ENCODE results near the gene SPRN. TPM values are rescaled to one million over a fixed set of nuclear protein-coding genes. Genes with fewer than 3 reads are reported as not detected.
A peak's percentile ranks its signal among the peaks of the same experiment; 100 is the strongest.
"Not testable (repeated sequence)": the region's sequence is repeated elsewhere in the genome, so short reads cannot be mapped to it uniquely, and the experiment has no call there.

SPRN gene
- total RNA-seq, 2 experiments from 2014 or later = not detected

- intact Hi-C loops (cut with DNase I, micrococcal nuclease) = no loop called here
- peaks cover 36% of the 10 kb centered on the region for H3K4me1 Mint-ChIP-seq
- ATAC-seq (no peak), DNase-seq (peak; percentile 4)
- peaks cover 2% of the 10 kb centered on the region for H3K36me3 Mint-ChIP-seq (ENCODE audit: low read depth)
- ChIA-PET POLR2A (interaction anchor here (0.6 kb wide), 1 partner anchor 129 kb away, joined by 3 read pairs; no protein-coding TSS in a partner anchor), CTCF (interaction anchor here (1.3 kb wide), 1 partner anchor 19 kb away, joined by 3 read pairs; no protein-coding TSS in a partner anchor)
- H3K4me3 Mint-ChIP-seq = peak overlapping the region; percentile 72
- H3K9me3 Mint-ChIP-seq (ENCODE audit: low read depth) = no peaks in the 10 kb centered on the region
- H3K27me3 Mint-ChIP-seq = no peaks in the 10 kb centered on the region
- peak overlapping the region; percentile 91 for H3K27ac Mint-ChIP-seq
These were observed 36.0 kb downstream of the SPRN start for GRCh38 chr10:133388236-133388972.

DNA sequence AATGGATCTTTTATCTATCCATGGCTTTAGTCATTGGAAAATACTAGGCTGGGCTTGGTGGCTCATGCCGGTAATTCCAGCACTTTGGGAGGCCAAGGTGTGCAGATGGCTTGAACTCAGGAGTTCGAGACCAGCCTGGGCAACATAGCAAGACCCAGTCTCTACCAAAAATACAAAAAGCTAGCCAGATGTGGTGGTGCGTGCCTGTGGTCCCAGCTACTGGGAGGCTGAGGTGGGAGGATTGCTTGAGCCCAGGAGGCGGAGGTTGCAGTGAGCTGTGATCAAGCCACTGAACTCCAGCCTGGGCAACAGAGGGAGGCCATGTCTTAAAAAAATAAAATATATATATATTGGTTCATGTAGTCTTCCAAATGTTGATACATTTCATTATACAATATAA lies 37.5 kb downstream of the SPRN start:
- H3K36me3 Mint-ChIP-seq (ENCODE audit: low read depth); intact Hi-C loops (cut with DNase I, micrococcal nuclease); H3K4me3 Mint-ChIP-seq; H3K9me3 Mint-ChIP-seq (ENCODE audit: low read depth); H3K27me3 Mint-ChIP-seq; ATAC-seq; POLR2A ChIA-PET; H3K27ac Mint-ChIP-seq: not testable (repeated sequence)
- peaks cover 33% of the 10 kb centered on the region for H3K4me1 Mint-ChIP-seq
- peak; percentile 0 for DNase-seq
- CTCF ChIA-PET = interaction anchor here (1.3 to 1.5 kb wide), 3 partner anchors 9 to 57 kb away, joined by 3 to 5 read pairs (median 4); no protein-coding TSS in a partner anchor

DNA sequence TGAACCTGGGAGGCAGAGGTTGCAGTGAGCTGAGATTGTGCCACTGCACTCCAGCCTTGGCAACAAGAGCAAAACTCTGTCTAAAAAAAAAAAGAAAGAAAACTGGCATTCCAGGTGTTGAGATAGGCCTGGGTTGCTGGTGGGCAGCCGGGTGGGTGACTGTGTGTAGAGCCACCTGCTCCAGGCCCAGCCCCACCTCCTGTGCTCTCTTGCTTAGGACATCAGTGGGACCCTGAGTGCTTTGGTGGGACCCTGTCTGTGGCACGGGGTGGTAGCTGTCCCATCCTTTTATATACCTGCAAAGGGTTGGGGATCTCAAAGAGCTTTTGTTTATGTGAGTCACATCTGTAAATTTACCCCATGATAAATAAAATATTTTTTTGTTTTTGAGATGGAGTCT lies 39.2 kb downstream of the SPRN start:
- no peak for ATAC-seq
- Mint-ChIP-seq H3K4me3 (no peak overlapping the region), H3K36me3 (ENCODE audit: low read depth) (peaks cover 2% of the 10 kb centered on the region), H3K9me3 (ENCODE audit: low read depth) (no peaks in the 10 kb centered on the region), H3K27ac (no peak overlapping the region), H3K27me3 (no peaks in the 10 kb centered on the region), H3K4me1 (peaks cover 16% of the 10 kb centered on the region)
- POLR2A ChIA-PET = no interaction called here
- CTCF ChIA-PET = interaction anchor here (0.9 kb wide), 1 partner anchor 56 kb away, joined by 3 read pairs; no protein-coding TSS in a partner anchor
- intact Hi-C loops (cut with DNase I, micrococcal nuclease) = no loop called here
- DNase-seq = peak; percentile 3

DNA sequence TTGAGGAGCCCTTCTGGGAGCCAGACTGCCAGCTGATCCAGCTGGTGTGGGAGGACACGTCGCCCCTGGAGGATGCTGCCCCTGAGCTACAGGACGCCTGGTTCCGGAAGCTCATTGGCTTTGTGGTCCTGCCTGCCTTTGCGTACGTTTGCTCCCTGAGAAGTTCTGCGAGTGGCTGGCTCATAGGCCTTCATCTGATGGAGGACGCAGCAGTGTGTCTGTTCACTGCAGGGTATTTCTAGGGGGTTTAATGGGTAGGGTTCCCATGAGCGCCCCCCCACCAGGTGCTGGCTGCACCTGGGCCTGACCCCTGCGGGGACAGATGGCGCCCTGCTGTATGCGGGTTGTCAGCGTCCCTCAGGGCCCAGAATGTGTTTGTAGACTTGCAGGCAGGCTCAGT lies 40.4 kb downstream of the SPRN start:
- intact Hi-C loops (cut with DNase I, micrococcal nuclease) = no loop called here
- peaks cover 11% of the 10 kb centered on the region for H3K4me1 Mint-ChIP-seq
- DNase-seq = no peak
- H3K27ac Mint-ChIP-seq = no peak overlapping the region
- peaks cover 2% of the 10 kb centered on the region for H3K36me3 Mint-ChIP-seq (ENCODE audit: low read depth)
- ATAC-seq = no peak
- CTCF ChIA-PET = no interaction called here
- no peak overlapping the region for H3K4me3 Mint-ChIP-seq
- H3K9me3 Mint-ChIP-seq (ENCODE audit: low read depth) = no peaks in the 10 kb centered on the region
- POLR2A ChIA-PET = no interaction called here
- no peaks in the 10 kb centered on the region for H3K27me3 Mint-ChIP-seq

- Mint-ChIP-seq H3K36me3 (ENCODE audit: low read depth) (peaks cover 2% of the 10 kb centered on the region), H3K4me3 (no peak overlapping the region), H3K4me1 (peaks cover 6% of the 10 kb centered on the region), H3K27me3 (no peaks in the 10 kb centered on the region), H3K27ac (no peak overlapping the region), H3K9me3 (ENCODE audit: low read depth) (no peaks in the 10 kb centered on the region)
- intact Hi-C loops (cut with DNase I, micrococcal nuclease) = no loop called here
- ATAC-seq (no peak), DNase-seq (no peak)
- ChIA-PET CTCF (no interaction called here), POLR2A (no interaction called here)
These were observed 40.9 kb downstream of the SPRN start for GRCh38 chr10:133383551-133383950.

DNA sequence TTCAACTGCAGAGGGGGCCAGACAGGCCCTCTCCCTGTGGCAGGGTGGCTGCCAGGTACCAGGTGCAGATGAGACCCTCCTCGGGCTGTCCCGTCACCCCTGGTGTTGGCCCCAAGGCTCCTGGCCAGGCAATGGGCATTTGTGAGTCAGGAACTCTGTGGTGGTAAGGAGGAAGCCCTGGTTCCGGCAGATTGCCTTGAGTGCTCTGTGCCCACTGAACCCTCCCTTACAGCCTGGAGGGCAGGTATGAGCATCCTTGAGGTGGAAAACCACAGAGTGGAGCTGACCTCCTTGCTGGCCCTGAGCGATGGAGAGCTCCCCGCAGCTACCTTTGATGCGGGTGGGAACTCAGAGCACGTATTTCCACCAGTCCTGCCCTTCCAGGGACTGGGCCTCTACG lies 43.4 kb downstream of the SPRN start:
- no peak overlapping the region for H3K27ac Mint-ChIP-seq
- H3K4me1 Mint-ChIP-seq = no peaks in the 10 kb centered on the region
- intact Hi-C loops (cut with DNase I, micrococcal nuclease) = no loop called here
- DNase-seq = no peak
- ATAC-seq = no peak
- peak overlapping the region; percentile 33 for H3K4me3 Mint-ChIP-seq
- ChIA-PET CTCF (interaction anchor here (0.6 kb wide), 1 partner anchor 26 kb away, joined by 3 read pairs; no protein-coding TSS in a partner anchor), POLR2A (no interaction called here)
- no peaks in the 10 kb centered on the region for H3K27me3 Mint-ChIP-seq
- no peaks in the 10 kb centered on the region for H3K36me3 Mint-ChIP-seq (ENCODE audit: low read depth)
- H3K9me3 Mint-ChIP-seq (ENCODE audit: low read depth) = no peaks in the 10 kb centered on the region

GRCh38 chr10:133379801-133380666 lies 44.4 kb downstream of the SPRN start:
- H3K4me1 Mint-ChIP-seq = no peaks in the 10 kb centered on the region
- intact Hi-C loops (cut with DNase I, micrococcal nuclease) = loop anchor here (1.0 to 10.0 kb wide), 9 partner anchors 10 to 1045 kb away; partner anchors contain the start of genes INPP5A (in 2 of the 2), FUOM (in 1 of the 2), LRRC27 (in 1 of the 2) and MTG1 (in 1 of the 2)
- CTCF ChIA-PET = no interaction called here
- no peak overlapping the region for H3K27ac Mint-ChIP-seq
- POLR2A ChIA-PET = interaction anchor here (1.3 kb wide), 1 partner anchor 10 kb away, joined by 3 read pairs; no protein-coding TSS in a partner anchor
- no peak for ATAC-seq
- DNase-seq = no peak
- peak overlapping the region; percentile 44 for H3K4me3 Mint-ChIP-seq
- no peaks in the 10 kb centered on the region for H3K27me3 Mint-ChIP-seq
- H3K36me3 Mint-ChIP-seq (ENCODE audit: low read depth) = no peaks in the 10 kb centered on the region
- H3K9me3 Mint-ChIP-seq (ENCODE audit: low read depth) = no peaks in the 10 kb centered on the region

GRCh38 chr10:133379152-133379800 lies 45.1 kb downstream of the SPRN start, which contains the start of gene PAOX:
Gene PAOX, plus strand, starts transcription at chr10:133379262. Its CDS starts 55 bp downstream, at chr10:133379317.
- H3K27ac Mint-ChIP-seq = peak within 1 kb of the TSS; percentile 24
- H3K9me3 Mint-ChIP-seq (ENCODE audit: low read depth) = no peaks in the 10 kb centered on the region
- no peaks in the 10 kb centered on the region for H3K27me3 Mint-ChIP-seq
- DNase-seq (peak; percentile 80), ATAC-seq (peak; percentile 76)
- H3K4me3 Mint-ChIP-seq = peak within 1 kb of the TSS; percentile 74
- ChIA-PET POLR2A (interaction anchor here (1.3 kb wide), 1 partner anchor 10 kb away, joined by 3 read pairs; no protein-coding TSS in a partner anchor), CTCF (interaction anchor here (1.4 kb wide), 1 partner anchor 12 kb away, joined by 4 read pairs; no protein-coding TSS in a partner anchor)
- intact Hi-C loops (cut with DNase I, micrococcal nuclease) = loop anchor here (1.0 to 10.0 kb wide), 9 partner anchors 11 to 1044 kb away; partner anchors contain the start of genes INPP5A (in 2 of the 2), FUOM (in 1 of the 2), LRRC27 (in 1 of the 2) and MTG1 (in 1 of the 2)
- H3K4me1 Mint-ChIP-seq = no peaks in the 10 kb centered on the region
- H3K36me3 Mint-ChIP-seq (ENCODE audit: low read depth) = no peaks in the 10 kb centered on the region

DNA sequence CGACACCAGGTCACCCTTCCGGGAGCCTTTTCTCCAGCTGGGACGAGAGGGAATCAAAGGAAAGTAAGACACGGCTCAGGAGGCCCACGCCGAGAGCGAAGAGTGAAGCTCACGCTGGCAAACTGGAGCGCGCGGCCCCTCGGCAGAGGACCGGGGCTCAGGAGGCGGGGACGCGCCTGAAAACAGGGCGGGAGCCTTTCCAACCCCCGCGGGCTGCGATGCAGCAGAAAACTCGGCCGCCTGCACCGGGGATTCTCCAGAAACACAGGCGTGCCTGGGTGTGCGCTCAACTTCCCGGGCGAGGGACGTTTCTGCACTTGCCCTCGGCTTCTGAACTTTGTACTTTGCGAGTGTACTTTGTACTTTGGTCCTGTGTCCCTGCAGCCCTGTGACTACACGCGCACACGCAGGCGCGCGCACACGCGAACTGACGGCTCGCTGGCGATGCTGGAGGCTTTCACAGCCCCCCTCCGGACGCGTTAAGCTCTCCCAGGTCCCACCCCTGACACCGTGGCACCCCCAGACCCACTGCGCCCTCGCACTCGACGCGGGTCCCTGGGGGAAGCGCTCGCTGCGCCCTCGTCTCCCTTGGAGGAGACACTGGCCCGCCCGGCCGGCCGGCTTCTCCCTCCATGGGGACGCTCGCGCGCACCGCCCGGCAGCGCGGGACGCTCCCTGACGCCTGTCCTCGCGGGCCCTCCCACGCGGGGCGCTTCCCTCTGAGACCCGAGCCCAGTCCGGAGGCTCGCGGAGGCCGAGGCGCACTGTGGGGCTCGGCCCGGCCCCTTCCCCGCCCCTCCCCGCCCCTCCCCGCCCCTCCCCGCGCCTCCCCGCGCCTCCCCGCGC lies 46.0 kb downstream of the SPRN start:
- H3K27ac Mint-ChIP-seq = peak overlapping the region; percentile 24
- ATAC-seq = peak; percentile 57
- ChIA-PET POLR2A (no interaction called here), CTCF (interaction anchor here (1.0 to 2.1 kb wide), 4 partner anchors 8 to 49 kb away, joined by 3 to 6 read pairs (median 4); no protein-coding TSS in a partner anchor)
- peak overlapping the region; percentile 74 for H3K4me3 Mint-ChIP-seq
- H3K4me1 Mint-ChIP-seq = peaks cover 4% of the 10 kb centered on the region
- peak; percentile 77 for DNase-seq
- no peaks in the 10 kb centered on the region for H3K36me3 Mint-ChIP-seq (ENCODE audit: low read depth)
- no peaks in the 10 kb centered on the region for H3K27me3 Mint-ChIP-seq
- intact Hi-C loops (cut with DNase I, micrococcal nuclease) = loop anchor here (1.0 to 10.0 kb wide), 10 partner anchors 11 to 1044 kb away; partner anchors contain the start of genes INPP5A (in 2 of the 2), FUOM (in 1 of the 2), LRRC27 (in 1 of the 2) and MTG1 (in 1 of the 2)
- no peaks in the 10 kb centered on the region for H3K9me3 Mint-ChIP-seq (ENCODE audit: low read depth)

- Mint-ChIP-seq H3K27ac (no peak overlapping the region), H3K36me3 (ENCODE audit: low read depth) (no peaks in the 10 kb centered on the region), H3K4me3 (peak overlapping the region; percentile 74), H3K27me3 (no peaks in the 10 kb centered on the region), H3K4me1 (peaks cover 4% of the 10 kb centered on the region), H3K9me3 (ENCODE audit: low read depth) (no peaks in the 10 kb centered on the region)
- ChIA-PET CTCF (interaction anchor here (1.0 to 2.1 kb wide), 4 partner anchors 9 to 48 kb away, joined by 3 to 6 read pairs (median 4); no protein-coding TSS in a partner anchor), POLR2A (no interaction called here)
- DNase-seq = no peak
- ATAC-seq = no peak
- intact Hi-C loops (cut with DNase I, micrococcal nuclease) = loop anchor here (1.0 to 10.0 kb wide), 5 partner anchors 11 to 1043 kb away; partner anchors contain the start of genes INPP5A (in 2 of the 2) and LRRC27 (in 1 of the 2)
These were observed 46.6 kb downstream of the SPRN start for GRCh38 chr10:133377818-133378250.
